Esophagus squamous epithelium (tissue), 4 donors: ENCODE results near the gene CDX2.

Experiments used
- POLR2A ChIP-seq, 4 donors: fragments of 450-650 bp; IDR thresholded peaks; one replicate each; pipeline ENCODE4 v1.6.1; 2017; ENCODE audit warnings: antibody characterized with exemption in 4 of 4, mild to moderate bottlenecking in 4 of 4, moderate library complexity in 3 of 4
- TF ChIP-seq, protein P1 (sequence below), 6 experiments: fragments of 450-650 bp in 4 of 6; fragments of 200-600 bp in 2 of 6; sonication (generic) in 2 of 6; IDR thresholded peaks; one replicate each; pipeline ENCODE4 v1.5.1; 2016 to 2019; ENCODE audit warnings: antibody characterized with exemption in 6 of 6, mild to moderate bottlenecking in 4 of 6, moderate library complexity in 4 of 6

DNA sequence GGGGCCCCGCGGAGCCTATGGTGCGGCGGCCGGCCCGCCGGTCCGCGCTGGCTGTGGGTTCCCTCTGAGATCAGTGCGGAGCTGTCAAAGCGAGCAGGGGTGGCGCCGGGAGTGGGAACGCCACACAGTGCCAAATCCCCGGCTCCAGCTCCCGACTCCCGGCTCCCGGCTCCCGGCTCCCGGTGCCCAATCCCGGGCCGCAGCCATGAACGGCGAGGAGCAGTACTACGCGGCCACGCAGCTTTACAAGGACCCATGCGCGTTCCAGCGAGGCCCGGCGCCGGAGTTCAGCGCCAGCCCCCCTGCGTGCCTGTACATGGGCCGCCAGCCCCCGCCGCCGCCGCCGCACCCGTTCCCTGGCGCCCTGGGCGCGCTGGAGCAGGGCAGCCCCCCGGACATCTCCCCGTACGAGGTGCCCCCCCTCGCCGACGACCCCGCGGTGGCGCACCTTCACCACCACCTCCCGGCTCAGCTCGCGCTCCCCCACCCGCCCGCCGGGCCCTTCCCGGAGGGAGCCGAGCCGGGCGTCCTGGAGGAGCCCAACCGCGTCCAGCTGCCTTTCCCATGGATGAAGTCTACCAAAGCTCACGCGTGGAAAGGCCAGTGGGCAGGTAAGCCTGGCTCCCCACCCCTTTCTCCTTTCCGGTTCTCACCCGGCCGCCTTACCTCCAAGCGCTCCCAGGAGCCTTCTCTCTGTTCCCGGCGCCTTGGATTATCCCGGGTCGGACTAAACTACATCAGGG lies 49.0 kb downstream of the CDX2 start, which contains the start of gene PDX1:
- no peak for TF ChIP-seq POLR2A (IDR thresholded peaks at IDR 0.05)
- TF ChIP-seq, protein P1, sequence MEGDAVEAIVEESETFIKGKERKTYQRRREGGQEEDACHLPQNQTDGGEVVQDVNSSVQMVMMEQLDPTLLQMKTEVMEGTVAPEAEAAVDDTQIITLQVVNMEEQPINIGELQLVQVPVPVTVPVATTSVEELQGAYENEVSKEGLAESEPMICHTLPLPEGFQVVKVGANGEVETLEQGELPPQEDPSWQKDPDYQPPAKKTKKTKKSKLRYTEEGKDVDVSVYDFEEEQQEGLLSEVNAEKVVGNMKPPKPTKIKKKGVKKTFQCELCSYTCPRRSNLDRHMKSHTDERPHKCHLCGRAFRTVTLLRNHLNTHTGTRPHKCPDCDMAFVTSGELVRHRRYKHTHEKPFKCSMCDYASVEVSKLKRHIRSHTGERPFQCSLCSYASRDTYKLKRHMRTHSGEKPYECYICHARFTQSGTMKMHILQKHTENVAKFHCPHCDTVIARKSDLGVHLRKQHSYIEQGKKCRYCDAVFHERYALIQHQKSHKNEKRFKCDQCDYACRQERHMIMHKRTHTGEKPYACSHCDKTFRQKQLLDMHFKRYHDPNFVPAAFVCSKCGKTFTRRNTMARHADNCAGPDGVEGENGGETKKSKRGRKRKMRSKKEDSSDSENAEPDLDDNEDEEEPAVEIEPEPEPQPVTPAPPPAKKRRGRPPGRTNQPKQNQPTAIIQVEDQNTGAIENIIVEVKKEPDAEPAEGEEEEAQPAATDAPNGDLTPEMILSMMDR (IDR thresholded peaks at IDR 0.05), result no peak
